Bronchial epithelial cell (primary cell): Measurements from ENCODE around the gene EIF3J. TPM values are rescaled to one million over a fixed set of nuclear protein-coding genes. Genes with fewer than 3 reads are reported as not detected.

Source experiments
- DNase-seq: peaks from one replicate; pipeline ENCODE4 v3.0.0-alpha.2; 2010; ENCODE audit warnings: low read depth
- FAIRE-seq: peaks from 2 replicates; lab custom pipeline; 2011; peaks lifted over from hg19 to GRCh38; lab: Jason Lieb, UNC
- H3K27me3 ChIP-seq: 2 replicates; pipeline ENCODE4 v1.5.1; 2011; ENCODE audit warnings: low read length; ENCODE audit not compliant: control insufficient read depth, insufficient read depth
- H3K36me3 ChIP-seq: 2 replicates; pipeline ENCODE4 v1.5.1; 2011; ENCODE audit warnings: low read length; ENCODE audit not compliant: control insufficient read depth, insufficient read depth
- H3K4me3 ChIP-seq: 2 replicates; pipeline ENCODE4 v1.5.1; 2011; ENCODE audit warnings: mild to moderate bottlenecking, low read depth, low read length, control low read depth
- CTCF ChIP-seq: IDR thresholded peaks from 2 replicates; pipeline ENCODE4 v1.5.1; 2011; ENCODE audit warnings: mild to moderate bottlenecking, moderate library complexity, low read length, control low read depth, inconsistent platforms; ENCODE audit not compliant: insufficient read depth, severe bottlenecking
- total RNA-seq: library from RNA; depleted of rRNA; stranded (reverse); fragments of >200 nt; gene quantifications from 2 replicates; pipeline ENCODE4 v1.2.1, GENCODE V29; 2014

Gene EIF3J
- total RNA-seq, 1 donor from 2014 or later: 52.4 TPM

- no peak for TF ChIP-seq CTCF
- Histone ChIP-seq H3K4me3 (no peak overlapping the region), H3K27me3 (no peaks in the 10 kb centered on the region), H3K36me3 (peaks cover 20% of the 10 kb centered on the region)
- FAIRE-seq (no peak), DNase-seq (no peak)
Measured at GRCh38 chr15:44565387-44566154, 28.6 kb downstream of the EIF3J start.

- TF ChIP-seq CTCF: no peak
- H3K27me3 ChIP-seq: no peaks in the 10 kb centered on the region
- FAIRE-seq (no peak), DNase-seq (no peak)
- H3K36me3 ChIP-seq: peaks cover 20% of the 10 kb centered on the region
- H3K4me3 ChIP-seq: no peak overlapping the region
Measured at GRCh38 chr15:44566155-44566540, 29.2 kb downstream of the EIF3J start.

- Histone ChIP-seq H3K36me3 (peaks cover 22% of the 10 kb centered on the region), H3K27me3 (no peaks in the 10 kb centered on the region), H3K4me3 (no peak overlapping the region)
- TF ChIP-seq CTCF: no peak
- DNase-seq (no peak), FAIRE-seq (no peak)
Measured at GRCh38 chr15:44568338-44568737, 31.4 kb downstream of the EIF3J start.

- FAIRE-seq (no peak), DNase-seq (no peak)
- no peaks in the 10 kb centered on the region for H3K27me3 ChIP-seq
- no peak for TF ChIP-seq CTCF
- no peak overlapping the region for H3K4me3 ChIP-seq
- H3K36me3 ChIP-seq: peaks cover 24% of the 10 kb centered on the region
Measured at GRCh38 chr15:44569316-44569715, 32.4 kb downstream of the EIF3J start.

GRCh38 chr15:44570361-44570760 lies 33.4 kb downstream of the EIF3J start:
- no peak for FAIRE-seq
- no peak for TF ChIP-seq CTCF
- DNase-seq: no peak
- H3K4me3 ChIP-seq: no peak overlapping the region
- peaks cover 24% of the 10 kb centered on the region for H3K36me3 ChIP-seq
- H3K27me3 ChIP-seq: no peaks in the 10 kb centered on the region

GRCh38 chr15:44573386-44573785 lies 36.4 kb downstream of the EIF3J start:
- H3K4me3 ChIP-seq: no peak overlapping the region
- no peaks in the 10 kb centered on the region for H3K27me3 ChIP-seq
- FAIRE-seq (no peak), DNase-seq (no peak)
- no peak for TF ChIP-seq CTCF
- peaks cover 20% of the 10 kb centered on the region for H3K36me3 ChIP-seq
